ENCODE results near the gene POLR3B. TPM values are rescaled to one million over a fixed set of nuclear protein-coding genes. Genes with fewer than 3 reads are reported as not detected.

The POLR3B gene
- total RNA-seq, 1 experiment from 2014 or later = 12.9 TPM

DNA sequence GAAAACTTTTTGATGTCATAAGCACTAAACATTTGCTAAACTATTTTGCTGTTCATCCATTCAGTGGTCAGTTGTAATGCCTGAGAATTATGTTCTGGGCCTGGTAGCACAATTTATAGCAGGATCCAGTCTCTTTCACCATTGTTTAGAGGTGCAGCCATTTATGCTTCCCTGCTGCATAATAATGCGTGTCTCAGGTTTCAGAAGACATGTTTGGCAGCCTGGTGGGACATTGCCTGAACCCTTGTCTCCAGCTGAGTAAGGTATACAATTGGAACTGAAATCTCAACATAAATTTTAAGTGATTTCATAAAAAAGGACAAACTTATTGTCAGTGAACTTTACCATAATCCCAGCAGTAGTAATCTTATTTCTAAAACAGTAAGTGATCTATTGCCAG, 94.8 kb downstream of the POLR3B start:
- POLR2A ChIA-PET (ENCODE audit: unreplicated experiment) = no interaction called here
- Histone ChIP-seq H4K20me1 (ENCODE audit: insufficient read depth) (no peaks in the 10 kb centered on the region), H3K36me3 (ENCODE audit: low read depth) (peaks cover 15% of the 10 kb centered on the region; the same call in 1 of the 2 replicates), H3K9me3 (ENCODE audit: insufficient read depth, low read depth) (no peaks in the 10 kb centered on the region), H3F3A (ENCODE audit: insufficient read depth, low read depth) (no peaks in the 10 kb centered on the region), H3K9me2 (ENCODE audit: insufficient read depth) (no peaks in the 10 kb centered on the region), H3K4me3 (no peak overlapping the region), H3K27ac (no peak overlapping the region), H3K4me1 (replicated peaks; ENCODE audit: insufficient read depth) (no peaks in the 10 kb centered on the region), H3K4me2 (no peak overlapping the region), H3K79me2 (ENCODE audit: low read depth) (no peaks in the 10 kb centered on the region), H3K27me3 (ENCODE audit: insufficient read depth, low read depth) (no peaks in the 10 kb centered on the region), H2AFZ (no peak overlapping the region)
- intact Hi-C loops (cut with micrococcal nuclease; ENCODE audit: unreplicated experiment) = no loop called here
- CTCF ChIA-PET = no interaction called here
- no peak for DNase-seq
- no peak for TF ChIP-seq EZH2 (IDR thresholded peaks at IDR 0.05; ENCODE audit: low read depth)
- TF ChIP-seq, protein P1, sequence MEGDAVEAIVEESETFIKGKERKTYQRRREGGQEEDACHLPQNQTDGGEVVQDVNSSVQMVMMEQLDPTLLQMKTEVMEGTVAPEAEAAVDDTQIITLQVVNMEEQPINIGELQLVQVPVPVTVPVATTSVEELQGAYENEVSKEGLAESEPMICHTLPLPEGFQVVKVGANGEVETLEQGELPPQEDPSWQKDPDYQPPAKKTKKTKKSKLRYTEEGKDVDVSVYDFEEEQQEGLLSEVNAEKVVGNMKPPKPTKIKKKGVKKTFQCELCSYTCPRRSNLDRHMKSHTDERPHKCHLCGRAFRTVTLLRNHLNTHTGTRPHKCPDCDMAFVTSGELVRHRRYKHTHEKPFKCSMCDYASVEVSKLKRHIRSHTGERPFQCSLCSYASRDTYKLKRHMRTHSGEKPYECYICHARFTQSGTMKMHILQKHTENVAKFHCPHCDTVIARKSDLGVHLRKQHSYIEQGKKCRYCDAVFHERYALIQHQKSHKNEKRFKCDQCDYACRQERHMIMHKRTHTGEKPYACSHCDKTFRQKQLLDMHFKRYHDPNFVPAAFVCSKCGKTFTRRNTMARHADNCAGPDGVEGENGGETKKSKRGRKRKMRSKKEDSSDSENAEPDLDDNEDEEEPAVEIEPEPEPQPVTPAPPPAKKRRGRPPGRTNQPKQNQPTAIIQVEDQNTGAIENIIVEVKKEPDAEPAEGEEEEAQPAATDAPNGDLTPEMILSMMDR (conservative IDR thresholded peaks at IDR 0.05) = no peak
- BruUV-seq (replicated peaks) = no TSS peak

DNA sequence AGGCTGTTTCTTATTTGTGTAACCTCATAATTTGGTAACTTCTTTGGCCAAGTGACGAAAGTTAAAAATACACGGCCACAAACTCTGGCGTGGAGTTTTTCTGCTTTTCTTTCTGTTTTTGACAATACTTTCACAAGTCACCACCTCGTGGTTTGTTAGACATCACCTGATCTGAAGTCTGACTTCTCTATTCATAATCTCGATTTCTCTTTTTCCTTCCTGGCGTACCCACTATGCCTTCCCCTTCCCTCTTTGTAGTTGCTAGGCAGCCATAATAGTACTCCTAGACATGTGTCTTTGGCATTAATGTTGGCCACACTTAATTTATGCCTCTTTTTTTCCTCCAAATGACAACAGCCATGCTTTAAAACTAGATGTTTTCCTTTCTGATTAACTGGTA, 97.6 kb downstream of the POLR3B start:
- Histone ChIP-seq H4K20me1 (ENCODE audit: insufficient read depth) (no peaks in the 10 kb centered on the region; the same call in 1 of the 2 replicates), H3K9me2 (ENCODE audit: insufficient read depth) (no peaks in the 10 kb centered on the region), H3K27ac (no peak overlapping the region), H3K36me3 (ENCODE audit: low read depth) (peaks cover 16% of the 10 kb centered on the region; the same call in 1 of the 2 replicates), H2AFZ (no peak overlapping the region), H3K79me2 (ENCODE audit: low read depth) (no peaks in the 10 kb centered on the region), H3K4me1 (replicated peaks; ENCODE audit: insufficient read depth) (no peaks in the 10 kb centered on the region), H3K4me3 (no peak overlapping the region), H3F3A (ENCODE audit: insufficient read depth, low read depth) (no peaks in the 10 kb centered on the region), H3K4me2 (no peak overlapping the region), H3K27me3 (ENCODE audit: insufficient read depth, low read depth) (no peaks in the 10 kb centered on the region), H3K9me3 (ENCODE audit: insufficient read depth, low read depth) (no peaks in the 10 kb centered on the region)
- CTCF ChIA-PET = no interaction called here
- BruUV-seq (replicated peaks) = no TSS peak
- TF ChIP-seq, protein P1 (conservative IDR thresholded peaks at IDR 0.05) = no peak
- no peak for TF ChIP-seq EZH2 (IDR thresholded peaks at IDR 0.05; ENCODE audit: low read depth)
- intact Hi-C loops (cut with micrococcal nuclease; ENCODE audit: unreplicated experiment) = no loop called here
- POLR2A ChIA-PET (ENCODE audit: unreplicated experiment) = no interaction called here
- no peak for DNase-seq

DNA sequence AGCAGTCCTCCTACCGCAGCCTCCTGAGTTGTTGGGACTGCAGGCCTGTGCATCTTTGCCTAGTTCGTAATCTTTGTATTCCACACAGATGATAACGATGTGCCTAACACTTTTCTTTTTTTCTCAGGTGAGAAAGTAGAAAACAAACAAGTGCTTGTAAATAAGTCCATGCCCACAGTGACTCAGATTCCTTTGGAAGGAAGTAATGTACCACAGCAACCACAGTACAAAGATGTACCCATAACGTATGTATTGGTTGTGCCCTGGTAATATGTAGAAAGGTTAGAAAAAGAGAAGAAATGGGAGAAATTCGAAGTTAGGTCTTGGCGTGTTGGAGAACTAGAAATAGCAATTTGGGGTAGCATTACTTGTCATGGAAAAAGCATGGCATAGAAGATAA, 101.6 kb downstream of the POLR3B start:
- CTCF ChIA-PET = no interaction called here
- TF ChIP-seq, protein P1 (conservative IDR thresholded peaks at IDR 0.05) = no peak
- TF ChIP-seq EZH2 (IDR thresholded peaks at IDR 0.05; ENCODE audit: low read depth) = no peak
- Histone ChIP-seq H3F3A (ENCODE audit: insufficient read depth, low read depth) (no peaks in the 10 kb centered on the region; the same call in 1 of the 2 replicates), H2AFZ (no peak overlapping the region), H3K9me3 (ENCODE audit: insufficient read depth, low read depth) (no peaks in the 10 kb centered on the region), H3K27ac (no peak overlapping the region), H3K27me3 (ENCODE audit: insufficient read depth, low read depth) (no peaks in the 10 kb centered on the region), H4K20me1 (ENCODE audit: insufficient read depth) (no peaks in the 10 kb centered on the region; the same call in 1 of the 2 replicates), H3K4me2 (no peak overlapping the region), H3K4me3 (no peak overlapping the region), H3K36me3 (ENCODE audit: low read depth) (0 out of 2 replicates have a peak, but pooled peaks cover 15% of the 10 kb centered on the region), H3K9me2 (ENCODE audit: insufficient read depth) (no peaks in the 10 kb centered on the region), H3K4me1 (replicated peaks; ENCODE audit: insufficient read depth) (no peaks in the 10 kb centered on the region), H3K79me2 (ENCODE audit: low read depth) (no peaks in the 10 kb centered on the region)
- POLR2A ChIA-PET (ENCODE audit: unreplicated experiment) = no interaction called here
- BruUV-seq (replicated peaks) = no TSS peak
- intact Hi-C loops (cut with micrococcal nuclease; ENCODE audit: unreplicated experiment) = no loop called here
- DNase-seq = no peak
